PC-9 (cell line): ENCODE measurements around the gene MRPL18.

Source experiments
- CTCF ChIP-seq: fragments of 200-600 bp; sonication (generic); conservative IDR thresholded peaks from 2 replicates; pipeline ENCODE4 v1.6.1; 2017; ENCODE audit warnings: mixed run types, antibody characterized with exemption, mild to moderate bottlenecking, moderate library complexity
- EZH2 ChIP-seq: fragments of 200-600 bp; sonication (generic); IDR thresholded peaks from 2 replicates; pipeline ENCODE4 v1.8.0; 2017; ENCODE audit warnings: antibody characterized with exemption, low read depth

- TF ChIP-seq CTCF, result no peak
- no peak for TF ChIP-seq EZH2
These were observed 29.0 kb upstream of the MRPL18 start for GRCh38 chr6:159761129-159761872.
